K562 (cell line): ENCODE data around the gene IFT172. TPM values are rescaled to one million over a fixed set of nuclear protein-coding genes. Genes with fewer than 3 reads are reported as not detected.

Experiments
- ATAC-seq: fragments of 200-7000 bp; cut with Tn5 transposase; 3 replicates; pipeline ENCODE4 v1.9.1; 2020; ENCODE audit warnings: moderate library complexity
- BruUV-seq: library from RNA; stranded (reverse); fragments of 400-500 nt; replicated peaks from 2 replicates; lab custom pipeline; 2021; lab: Mats Ljungman, UMichigan
- CTCF ChIA-PET: fragments of 300-600 bp; formaldehyde crosslinking; extraction: SDS; loops from one replicate; lab custom pipeline; 2021; ENCODE audit warnings: low intra/inter-chr PET ratio; lab: Yijun Ruan, JAX
- POLR2A ChIA-PET: fragments of 300-600, 350-650 bp; sonication (Branson Sonifier 250); formaldehyde crosslinking; extraction: SDS; loops from one replicate; lab custom pipeline; 2021; ENCODE audit warnings: antibody characterized with exemption, inconsistent platforms; lab: Yijun Ruan, JAX
- DNase-seq, 4 experiments: peaks; one replicate each; pipeline versions ENCODE4 v3.0.0 to v3.0.0-alpha.2; 2011 to 2018; ENCODE audit warnings: low spot score in 3 of 4, mixed read lengths in 3 of 4; ENCODE audit errors: extremely low read depth in 1 of 4
- FAIRE-seq: peaks from 2 replicates; lab custom pipeline; 2011; peaks lifted over from hg19 to GRCh38; lab: Jason Lieb, UNC
- H2AFZ ChIP-seq: 2 replicates; pipeline ENCODE4 v1.6.0; 2011; ENCODE audit warnings: low read depth, low read length, control low read depth, inconsistent platforms
- H3K27ac ChIP-seq: fragments of 200-600 bp; 3 replicates; pipeline ENCODE4 v1.8.0; 2011; ENCODE audit warnings: low read depth, mild to moderate bottlenecking, control low read depth, inconsistent platforms, low read length, moderate library complexity, mixed read lengths; ENCODE audit errors: extremely low read depth
- H3K27me3 ChIP-seq, 2 experiments: fragments of 300-600 bp in 1 of 2; 2 replicates in 1 of 2; 3 replicates in 1 of 2; pipeline versions ENCODE4 v1.6.0 to v1.8.0; 2011; ENCODE audit warnings: inconsistent platforms in 2 of 2, low read length in 2 of 2, mild to moderate bottlenecking in 1 of 2, mixed read lengths in 1 of 2, moderate library complexity in 1 of 2; ENCODE audit not compliant: control insufficient read depth in 2 of 2, insufficient read depth in 2 of 2
- H3K36me3 ChIP-seq: fragments of 300-600 bp; 3 replicates; pipeline ENCODE4 v1.8.0; 2011; ENCODE audit warnings: mild to moderate bottlenecking, low read length, inconsistent platforms; ENCODE audit not compliant: control insufficient read depth, insufficient read depth
- H3K4me1 ChIP-seq, 2 experiments: fragments of 200-600 bp in 1 of 2; replicated peaks in 1 of 2; 2 replicates in 1 of 2; 3 replicates in 1 of 2; pipeline versions ENCODE4 v1.5.1 to v1.8.0; 2011; ENCODE audit warnings: inconsistent platforms in 2 of 2, low read length in 2 of 2, mild to moderate bottlenecking in 1 of 2, mixed read lengths in 1 of 2, moderate library complexity in 1 of 2; ENCODE audit not compliant: control insufficient read depth in 2 of 2, insufficient read depth in 2 of 2
- H3K4me2 ChIP-seq: 2 replicates; pipeline ENCODE4 v1.6.1; 2011; ENCODE audit warnings: low read length, control low read depth, inconsistent platforms, mixed read lengths; ENCODE audit not compliant: insufficient read depth
- H3K4me3 ChIP-seq: fragments of 200-600 bp; sonication (generic), shearing (Covaris generic); 2 replicates; pipeline ENCODE4 v1.5.1; 2016; ENCODE audit warnings: control low read depth, inconsistent platforms
- H3K79me2 ChIP-seq: fragments of 200-600 bp; 3 replicates; pipeline ENCODE4 v1.8.0; 2011; ENCODE audit warnings: low read length, inconsistent platforms; ENCODE audit not compliant: control insufficient read depth, insufficient read depth
- H3K9ac ChIP-seq, 2 experiments: 2 replicates each; pipeline versions ENCODE4 v1.6.0 to v1.6.1; 2011; ENCODE audit warnings: low read depth in 2 of 2, low read length in 2 of 2, control low read depth in 1 of 2, inconsistent platforms in 1 of 2, mild to moderate bottlenecking in 1 of 2, mixed read lengths in 1 of 2; ENCODE audit not compliant: insufficient read depth in 1 of 2
- H3K9me1 ChIP-seq: one replicate; pipeline ENCODE4 v1.6.0; 2011; ENCODE audit warnings: inconsistent platforms, mild to moderate bottlenecking, low read length, moderate library complexity; ENCODE audit not compliant: control insufficient read depth, insufficient read depth
- H3K9me3 ChIP-seq: replicated peaks from 2 replicates; pipeline ENCODE4 v1.5.1; 2011; ENCODE audit warnings: low read depth, low read length, inconsistent platforms; ENCODE audit not compliant: control insufficient read depth, insufficient read depth
- H4K20me1 ChIP-seq: replicated peaks from 2 replicates; pipeline ENCODE4 v1.6.1; 2011; ENCODE audit warnings: low read length, inconsistent platforms, mixed read lengths; ENCODE audit not compliant: control insufficient read depth, insufficient read depth
- ARID2 ChIP-seq: fragments of 450-650 bp; IDR thresholded peaks from 2 replicates; pipeline ENCODE4 v1.6.1; 2017; ENCODE audit warnings: antibody characterized with exemption, mild to moderate bottlenecking
- ELF4 ChIP-seq: fragments of 450-650 bp; formaldehyde crosslinking; IDR thresholded peaks from 2 replicates; pipeline ENCODE4 v1.4.0; 2022; ENCODE audit warnings: missing genetic modification characterization
- HNRNPL ChIP-seq: fragments of 200-400 bp; formaldehyde crosslinking; IDR thresholded peaks from 2 replicates; pipeline ENCODE4 v1.6.1; 2017; ENCODE audit warnings: low read depth, mild to moderate bottlenecking, low read length
- JUNB ChIP-seq: fragments of 450-650 bp; formaldehyde crosslinking; conservative IDR thresholded peaks from 2 replicates; pipeline ENCODE4 v1.4.0; 2020; ENCODE audit warnings: mild to moderate bottlenecking
- POLR2A ChIP-seq: fragments of 450-650 bp; conservative IDR thresholded peaks from 2 replicates; pipeline ENCODE4 v1.6.1; 2016
- PYGO2 ChIP-seq: fragments of 450-650 bp; IDR thresholded peaks from 2 replicates; pipeline ENCODE4 v1.6.1; 2016; ENCODE audit warnings: mild to moderate bottlenecking, missing genetic modification characterization, moderate library complexity, missing compliant biosample characterization
- ZC3H8 ChIP-seq: fragments of 450-650 bp; IDR thresholded peaks from 2 replicates; pipeline ENCODE4 v1.6.1; 2017
- WGBS: fragments of 100-300 bp; shearing (Covaris generic); methylation state at CpG from one replicate; pipeline ENCODE4 v1.1.6; 2016; ENCODE audit warnings: low coverage, mixed read lengths; ENCODE audit not compliant: insufficient coverage; ENCODE audit errors: missing lambda C conversion rate; 5-methylcytosine and 5-hydroxymethylcytosine counted together
- in situ Hi-C: fragments of 300-500 bp; cut with MboI; formaldehyde crosslinking; loops from 4 replicates; pipeline ENCODE4 v1.15.0; 2018; ENCODE audit warnings: inconsistent platforms, mixed read lengths
- intact Hi-C: fragments of 100-400 bp; cut with micrococcal nuclease; formaldehyde crosslinking; loops from 2 replicates; pipeline ENCODE4 v1.14.2; 2022
- polyA plus RNA-seq, 8 experiments: library from polyadenylated mRNA; depleted of rRNA in 4 of 8; stranded (reverse) in 5 of 8; unstranded in 3 of 8; fragments of >200 nt; fragmentation: Nextera tagmentation in 2 of 8; fragmentation: Illumina TruSeq in 1 of 8; extraction: Ambion mirVana in 2 of 8; extraction: Trizol in 1 of 8; gene quantifications; 2 replicates each; pipeline versions ENCODE4 v1.2.1 to v1.2.3, GENCODE V29; 2011 to 2014; ENCODE audit warnings: inconsistent platforms in 1 of 8, missing spikeins in 1 of 8
- total RNA-seq, 7 experiments: library from RNA; depleted of rRNA in 6 of 7; stranded (reverse); fragments of >200 nt in 6 of 7; fragmentation: Illumina TruSeq in 2 of 7; extraction: Trizol in 2 of 7; gene quantifications; 2 replicates each; pipeline versions ENCODE4 v1.2.1 to v1.2.3, GENCODE V29; 2011 to 2021; ENCODE audit warnings: low replicate concordance in 1 of 7
- TF ChIP-seq, protein P1 (sequence below): fragments of 200-800 bp; sonication (Bioruptor generic); IDR thresholded peaks from 2 replicates; pipeline ENCODE4 v1.6.1; 2017; ENCODE audit warnings: missing genetic modification characterization, missing compliant biosample characterization
- TF ChIP-seq, protein P2 (sequence below): fragments of 200-800 bp; sonication (Bioruptor generic); IDR thresholded peaks from 2 replicates; pipeline ENCODE4 v1.6.1; 2017; ENCODE audit warnings: missing genetic modification characterization, missing compliant biosample characterization

The IFT172 gene
- total and polyA plus RNA-seq, 9 of the 15 experiments (the other 6 are each of a cell fraction or from before 2014, with no cell fraction given) = 5.6 to 19.1 (median 13.5) TPM

DNA sequence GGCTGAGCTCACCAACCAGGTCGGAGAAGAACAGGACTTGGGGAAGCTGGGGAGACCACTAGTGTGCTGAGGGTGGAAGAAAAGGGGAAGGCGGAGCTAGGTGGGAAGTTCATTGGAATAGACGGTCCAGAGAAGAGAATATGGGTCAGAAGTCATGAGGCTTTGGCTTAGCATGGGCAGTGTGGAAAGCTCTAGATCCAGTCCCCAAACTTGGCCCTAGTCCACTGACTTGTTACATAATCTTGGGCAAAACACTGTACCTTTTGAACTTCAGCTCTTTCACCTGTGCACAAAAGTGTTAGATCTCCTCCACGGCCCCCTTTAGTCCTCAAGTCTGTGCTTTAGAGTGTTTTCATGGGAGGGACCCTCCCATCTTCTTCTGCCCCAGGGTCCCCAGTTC is 17.8 kb upstream of the IFT172 start:
- DNase-seq (no peak), FAIRE-seq (no peak), ATAC-seq (no peak)
- no peak overlapping the region for H3K9ac ChIP-seq
- H3K79me2 ChIP-seq = no peaks in the 10 kb centered on the region
- H3K36me3 ChIP-seq = no peaks in the 10 kb centered on the region
- ChIA-PET POLR2A (interaction anchor here (0.7 to 1.4 kb wide), 2 partner anchors 9 to 17 kb away, joined by 3 to 7 read pairs; no protein-coding TSS in a partner anchor), CTCF (no interaction called here)
- TF ChIP-seq, protein P1, sequence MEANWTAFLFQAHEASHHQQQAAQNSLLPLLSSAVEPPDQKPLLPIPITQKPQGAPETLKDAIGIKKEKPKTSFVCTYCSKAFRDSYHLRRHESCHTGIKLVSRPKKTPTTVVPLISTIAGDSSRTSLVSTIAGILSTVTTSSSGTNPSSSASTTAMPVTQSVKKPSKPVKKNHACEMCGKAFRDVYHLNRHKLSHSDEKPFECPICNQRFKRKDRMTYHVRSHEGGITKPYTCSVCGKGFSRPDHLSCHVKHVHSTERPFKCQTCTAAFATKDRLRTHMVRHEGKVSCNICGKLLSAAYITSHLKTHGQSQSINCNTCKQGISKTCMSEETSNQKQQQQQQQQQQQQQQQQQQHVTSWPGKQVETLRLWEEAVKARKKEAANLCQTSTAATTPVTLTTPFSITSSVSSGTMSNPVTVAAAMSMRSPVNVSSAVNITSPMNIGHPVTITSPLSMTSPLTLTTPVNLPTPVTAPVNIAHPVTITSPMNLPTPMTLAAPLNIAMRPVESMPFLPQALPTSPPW (CRISPR knock-in tag) = no peak
- TF ChIP-seq ARID2 (no peak), PYGO2 (no peak), POLR2A (no peak), ELF4 (CRISPR knock-in tag) (no peak), HNRNPL (no peak), ZC3H8 (no peak), JUNB (CRISPR knock-in tag) (no peak)
- TF ChIP-seq, protein P2, sequence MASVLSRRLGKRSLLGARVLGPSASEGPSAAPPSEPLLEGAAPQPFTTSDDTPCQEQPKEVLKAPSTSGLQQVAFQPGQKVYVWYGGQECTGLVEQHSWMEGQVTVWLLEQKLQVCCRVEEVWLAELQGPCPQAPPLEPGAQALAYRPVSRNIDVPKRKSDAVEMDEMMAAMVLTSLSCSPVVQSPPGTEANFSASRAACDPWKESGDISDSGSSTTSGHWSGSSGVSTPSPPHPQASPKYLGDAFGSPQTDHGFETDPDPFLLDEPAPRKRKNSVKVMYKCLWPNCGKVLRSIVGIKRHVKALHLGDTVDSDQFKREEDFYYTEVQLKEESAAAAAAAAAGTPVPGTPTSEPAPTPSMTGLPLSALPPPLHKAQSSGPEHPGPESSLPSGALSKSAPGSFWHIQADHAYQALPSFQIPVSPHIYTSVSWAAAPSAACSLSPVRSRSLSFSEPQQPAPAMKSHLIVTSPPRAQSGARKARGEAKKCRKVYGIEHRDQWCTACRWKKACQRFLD = no peak
- no peak overlapping the region for H3K4me3 ChIP-seq
- in situ Hi-C loops (no loop called here), intact Hi-C loops (no loop called here)
- no peaks in the 10 kb centered on the region for H3K27me3 ChIP-seq
- no TSS peak for BruUV-seq
- no peak overlapping the region for H3K4me2 ChIP-seq
- no peaks in the 10 kb centered on the region for H4K20me1 ChIP-seq
- H3K4me1 ChIP-seq = no peaks in the 10 kb centered on the region
- no peak overlapping the region for H3K27ac ChIP-seq
- 28% methylated on average over 4 of the region's 4 CpGs for WGBS
- no peaks in the 10 kb centered on the region for H3K9me3 ChIP-seq
- H2AFZ ChIP-seq = peak overlapping the region; percentile 54
- H3K9me1 ChIP-seq = no peaks in the 10 kb centered on the region
